Effector memory CD8-positive, alpha-beta T cell (primary cell): Measurements from ENCODE around the gene DDTL.
A peak's percentile ranks its signal among the peaks of the same experiment; 100 is the strongest.
"Not testable (repeated sequence)": the region's sequence is repeated elsewhere in the genome, so short reads cannot be mapped to it uniquely, and the experiment has no call there.

Source experiments
- ATAC-seq: fragments of 150-1000 bp; cut with Tn5 transposase; replicated peaks from 2 replicates; pipeline ENCODE4 v1.10.0; 2021; ENCODE audit warnings: mild to moderate bottlenecking, moderate library complexity
- DNase-seq, 3 experiments: peaks; one replicate each; pipeline ENCODE4 v3.0.0; 2021
- H3K27ac Mint-ChIP-seq, 2 donors: one replicate each; pipeline ENCODE4 v1.8.0; 2022; ENCODE audit warnings: mild to moderate bottlenecking in 2 of 2, mixed read lengths in 2 of 2, moderate library complexity in 2 of 2
- H3K27me3 Mint-ChIP-seq, 2 donors: one replicate each; pipeline ENCODE4 v1.8.0; 2022; ENCODE audit warnings: mixed read lengths in 2 of 2
- H3K36me3 Mint-ChIP-seq: one replicate; pipeline ENCODE4 v1.8.0; 2022; ENCODE audit warnings: mild to moderate bottlenecking, moderate library complexity, mixed read lengths; ENCODE audit not compliant: insufficient read depth
- H3K4me1 Mint-ChIP-seq, 2 donors: one replicate each; pipeline ENCODE4 v1.8.0; 2022; ENCODE audit warnings: low read depth in 2 of 2, mixed read lengths in 2 of 2
- H3K4me3 Mint-ChIP-seq, 2 donors: one replicate each; pipeline ENCODE4 v1.8.0; 2022; ENCODE audit warnings: mild to moderate bottlenecking in 2 of 2, mixed read lengths in 2 of 2, moderate library complexity in 2 of 2
- H3K9me3 Mint-ChIP-seq, 2 donors: one replicate each; pipeline ENCODE4 v1.8.0; 2022; ENCODE audit warnings: mixed read lengths in 2 of 2
- total RNA-seq, 9 experiments: gene quantifications; one replicate each; lab custom pipeline; 2026; lab: John Stamatoyannopoulos, UW

DDTL gene
- total RNA-seq = 0 to 7.2 (median 1.5) reads per million in 9 experiments

GRCh38 chr22:23966568-23966967 is at the start of gene DDTL:
Gene DDTL, plus strand, starts transcription at chr22:23966888. Its CDS starts 27 bp downstream, at chr22:23966915.
- not testable (repeated sequence) for H3K9me3 Mint-ChIP-seq, H3K27ac Mint-ChIP-seq, H3K27me3 Mint-ChIP-seq, DNase-seq, H3K4me3 Mint-ChIP-seq
- peak; percentile 95 for ATAC-seq
- H3K4me1 Mint-ChIP-seq = peaks cover 16 to 21% of the 10 kb centered on the region in 2 donors
- peaks cover 20% of the 10 kb centered on the region for H3K36me3 Mint-ChIP-seq

DNA sequence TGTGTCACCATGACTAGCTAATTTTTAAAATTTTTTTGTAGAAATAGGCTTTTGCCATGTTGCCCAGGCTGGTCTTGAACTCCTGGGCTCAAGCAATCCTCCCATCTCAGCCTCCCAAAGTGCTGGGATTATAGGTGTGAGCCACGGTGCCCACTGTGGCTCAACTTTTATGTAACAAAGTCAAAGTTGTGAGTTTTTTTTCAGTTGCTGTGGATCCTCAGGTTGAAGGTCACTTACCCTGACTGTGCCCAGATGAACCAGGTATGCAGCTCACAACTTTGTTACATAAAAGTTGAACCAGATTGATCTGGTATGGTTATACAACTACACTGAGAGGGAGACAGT is 46.4 kb upstream of the DDTL start:
- H3K27me3 Mint-ChIP-seq, H3K27ac Mint-ChIP-seq, H3K4me1 Mint-ChIP-seq, DNase-seq, H3K36me3 Mint-ChIP-seq, H3K4me3 Mint-ChIP-seq, H3K9me3 Mint-ChIP-seq, ATAC-seq: not testable (repeated sequence)

GRCh38 chr22:23921586-23922201 is 45.0 kb upstream of the DDTL start:
- ATAC-seq, H3K27me3 Mint-ChIP-seq, H3K9me3 Mint-ChIP-seq, H3K4me3 Mint-ChIP-seq, DNase-seq, H3K4me1 Mint-ChIP-seq, H3K36me3 Mint-ChIP-seq, H3K27ac Mint-ChIP-seq: not testable (repeated sequence)

DNA sequence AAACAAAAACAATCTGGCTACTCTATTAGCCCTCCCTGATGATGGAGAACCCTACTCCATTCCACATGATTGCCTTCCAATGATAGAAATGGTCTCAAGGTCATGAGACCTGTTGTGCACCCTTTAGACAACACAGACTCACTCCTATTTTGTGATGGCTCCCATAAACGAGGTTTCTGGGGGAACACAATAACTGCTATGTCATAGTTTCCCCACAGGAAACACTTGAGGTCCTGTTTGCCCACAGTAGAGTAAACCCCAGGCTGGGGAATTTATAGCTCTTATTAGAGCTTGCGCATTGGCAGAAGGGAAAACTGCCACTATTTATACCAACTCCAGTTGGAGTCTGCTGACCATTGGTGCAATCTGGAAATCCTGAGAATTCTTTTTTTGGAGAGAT is 43.8 kb upstream of the DDTL start:
- Mint-ChIP-seq H3K36me3 (no peaks in the 10 kb centered on the region), H3K27me3 (peaks cover 0 to 16% of the 10 kb centered on the region in 2 donors), H3K27ac (no peak overlapping the region), H3K9me3 (peaks cover 4 to 8% of the 10 kb centered on the region in 2 donors), H3K4me3 (no peak overlapping the region), H3K4me1 (no peaks in the 10 kb centered on the region)
- no peak for DNase-seq
- ATAC-seq = no peak

DNA sequence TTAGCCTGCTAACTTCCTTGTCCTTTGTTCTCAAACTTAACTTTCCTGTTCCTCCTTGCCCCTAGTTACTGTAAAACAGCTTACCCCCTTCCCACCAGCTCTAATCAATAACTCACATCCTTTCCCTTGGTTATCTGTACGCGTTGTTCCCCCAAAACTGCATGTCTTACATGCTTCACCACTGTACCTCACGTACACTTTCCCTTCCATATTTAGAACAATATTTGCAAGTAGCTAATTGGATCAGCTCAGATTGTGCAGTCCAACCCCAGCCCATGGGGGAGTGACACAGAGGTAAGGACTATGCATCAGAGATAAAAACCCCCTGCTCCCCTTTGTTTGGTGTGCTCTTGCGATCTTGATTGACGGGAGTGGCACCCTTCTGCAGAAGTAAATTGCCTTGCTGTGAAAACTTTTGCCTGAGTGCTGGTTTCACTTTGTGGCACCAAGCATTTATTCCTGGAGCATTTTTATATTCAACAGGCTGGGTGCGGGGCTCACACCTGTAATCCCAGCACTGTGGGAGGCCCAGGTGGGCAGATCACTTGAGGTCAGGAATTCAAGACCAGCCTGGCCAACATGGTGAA is 41.6 kb upstream of the DDTL start:
- ATAC-seq (no peak), DNase-seq (no peak)
- Mint-ChIP-seq H3K36me3 (no peaks in the 10 kb centered on the region), H3K27ac (no peak overlapping the region), H3K27me3 (peaks cover 0 to 35% of the 10 kb centered on the region in 2 donors), H3K4me1 (no peaks in the 10 kb centered on the region), H3K4me3 (no peak overlapping the region), H3K9me3 (peaks cover 4 to 8% of the 10 kb centered on the region in 2 donors)

DNA sequence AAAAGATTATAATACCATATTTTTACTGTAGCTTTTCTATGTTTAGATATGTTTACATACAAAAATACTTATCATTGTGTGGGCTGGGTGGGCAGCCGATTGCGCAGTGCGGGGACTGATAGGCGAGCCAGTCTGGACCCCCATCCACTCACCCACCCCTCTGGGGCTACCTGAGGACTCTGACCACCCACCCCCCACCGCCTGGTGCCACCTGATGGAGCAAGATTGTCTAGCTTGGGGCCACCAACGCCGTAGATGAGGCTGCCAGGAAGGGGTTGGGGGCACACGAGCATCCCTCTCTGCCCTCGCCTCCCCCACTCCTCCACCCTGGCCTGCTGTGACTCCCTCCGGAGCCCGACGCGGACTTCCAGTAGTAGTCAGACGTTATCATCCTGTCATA is 40.1 kb upstream of the DDTL start:
- Mint-ChIP-seq H3K27ac (no peak overlapping the region), H3K4me1 (no peaks in the 10 kb centered on the region), H3K9me3 (peaks cover 6 to 8% of the 10 kb centered on the region in 2 donors), H3K27me3 (peaks cover 0 to 45% of the 10 kb centered on the region in 2 donors), H3K36me3 (no peaks in the 10 kb centered on the region), H3K4me3 (no peak overlapping the region)
- no peak for ATAC-seq
- DNase-seq = no peak

DNA sequence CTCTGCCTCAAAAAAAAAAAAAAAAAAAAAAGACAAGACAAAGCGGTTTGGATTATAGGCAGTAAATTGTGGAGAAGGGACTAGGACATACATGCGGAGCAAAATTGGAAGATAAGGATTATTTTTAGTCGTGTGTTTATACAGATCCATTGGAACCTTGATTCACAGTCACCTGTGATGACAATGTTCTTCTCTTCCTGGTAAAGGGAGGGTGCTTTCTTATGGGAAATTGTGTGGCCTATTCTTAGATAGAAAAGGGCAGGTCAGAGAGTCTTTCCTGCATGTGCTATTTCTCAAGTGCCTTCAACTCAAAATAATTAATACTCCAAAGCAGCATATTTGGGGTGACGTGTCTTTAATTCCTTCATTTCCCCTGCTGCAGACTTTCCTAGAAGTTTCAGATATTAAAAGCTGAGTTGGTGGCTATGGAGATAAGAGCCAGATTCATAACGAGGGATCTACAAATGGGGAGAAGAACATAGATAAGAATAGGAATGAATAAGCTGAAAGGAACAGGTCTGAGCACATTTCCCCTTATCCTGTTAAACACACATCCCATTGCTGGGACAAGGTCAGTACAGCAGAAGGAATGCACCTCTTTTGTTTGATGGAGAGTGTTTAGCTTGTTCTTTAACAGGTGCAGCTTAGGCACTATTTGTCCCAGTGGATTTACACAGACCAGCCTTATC is 28.2 kb upstream of the DDTL start:
- no peak overlapping the region for H3K27ac Mint-ChIP-seq
- ATAC-seq = no peak
- H3K4me1 Mint-ChIP-seq = no peaks in the 10 kb centered on the region
- no peaks in the 10 kb centered on the region for H3K9me3 Mint-ChIP-seq
- H3K36me3 Mint-ChIP-seq = no peaks in the 10 kb centered on the region
- peaks cover 0 to 7% of the 10 kb centered on the region in 2 donors for H3K27me3 Mint-ChIP-seq
- DNase-seq = no peak
- H3K4me3 Mint-ChIP-seq = no peak overlapping the region

- Mint-ChIP-seq H3K27me3 (peaks cover 0 to 7% of the 10 kb centered on the region in 2 donors), H3K9me3 (no peaks in the 10 kb centered on the region), H3K36me3 (no peaks in the 10 kb centered on the region), H3K4me3 (no peak overlapping the region), H3K27ac (no peak overlapping the region), H3K4me1 (no peaks in the 10 kb centered on the region)
- ATAC-seq = no peak
- no peak for DNase-seq
These were observed 27.7 kb upstream of the DDTL start for GRCh38 chr22:23939017-23939357.

GRCh38 chr22:23940166-23940565 is 26.5 kb upstream of the DDTL start:
- H3K27me3 Mint-ChIP-seq, H3K36me3 Mint-ChIP-seq, ATAC-seq, DNase-seq, H3K4me1 Mint-ChIP-seq, H3K4me3 Mint-ChIP-seq, H3K9me3 Mint-ChIP-seq, H3K27ac Mint-ChIP-seq: not testable (repeated sequence)

- H3K27me3 Mint-ChIP-seq, H3K4me1 Mint-ChIP-seq, H3K9me3 Mint-ChIP-seq, H3K27ac Mint-ChIP-seq, H3K36me3 Mint-ChIP-seq, ATAC-seq, DNase-seq, H3K4me3 Mint-ChIP-seq: not testable (repeated sequence)
These were observed 19.3 kb upstream of the DDTL start for GRCh38 chr22:23947391-23947790.

DNA sequence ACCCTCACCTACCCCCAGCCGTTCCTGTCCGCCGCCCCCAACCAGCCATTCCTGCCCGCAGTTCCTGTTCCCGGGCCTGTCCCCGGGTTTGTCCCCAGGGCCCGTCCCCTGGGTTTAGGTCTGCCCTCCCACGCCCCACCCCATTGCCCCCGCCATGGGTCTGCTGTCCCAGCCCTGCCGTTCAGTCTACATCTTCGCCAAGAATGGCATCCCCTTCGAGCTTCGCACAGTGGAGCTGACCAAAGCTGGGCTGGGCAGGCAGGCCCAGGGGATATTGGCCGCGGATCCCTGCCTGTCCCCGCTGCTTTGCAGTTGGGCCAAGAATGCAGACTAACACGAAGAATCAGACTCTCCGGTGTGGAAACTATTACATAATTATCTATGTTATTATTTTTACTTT is 16.9 kb upstream of the DDTL start:
- H3K27me3 Mint-ChIP-seq, H3K9me3 Mint-ChIP-seq, ATAC-seq, H3K4me3 Mint-ChIP-seq, DNase-seq, H3K4me1 Mint-ChIP-seq, H3K36me3 Mint-ChIP-seq, H3K27ac Mint-ChIP-seq: not testable (repeated sequence)

- not testable (repeated sequence) for ATAC-seq
These were observed 15.3 kb upstream of the DDTL start for GRCh38 chr22:23951383-23951782.

DNA sequence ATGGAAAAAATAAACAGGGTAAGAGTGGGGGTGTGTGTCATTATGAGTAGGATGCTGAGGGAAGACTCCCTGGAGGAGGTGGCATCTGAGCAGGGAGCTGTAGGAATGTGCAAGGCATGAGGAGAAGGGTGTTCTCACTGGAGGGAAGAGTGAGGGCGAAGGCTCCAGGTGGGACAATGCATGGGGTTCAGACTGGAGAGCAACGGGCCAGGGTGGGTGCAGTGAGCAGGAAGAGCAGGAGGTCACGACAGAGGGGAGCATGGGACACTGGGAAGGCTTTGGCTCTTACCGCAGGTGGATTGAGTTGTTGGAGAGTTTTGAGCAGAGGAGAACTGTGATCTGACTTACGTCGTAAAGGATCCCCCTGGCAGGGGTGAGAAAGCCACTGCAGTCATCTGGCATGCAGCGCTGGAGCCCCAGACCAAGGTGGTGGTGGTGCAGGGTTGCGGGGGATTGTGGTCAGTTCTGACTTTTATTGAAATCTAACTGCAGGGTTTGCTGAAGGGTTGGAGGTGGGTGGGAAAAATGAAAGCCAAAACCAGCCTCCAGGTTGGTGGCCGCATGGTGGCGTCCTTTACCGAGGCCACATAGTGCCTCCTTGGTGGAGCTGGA is 13.8 kb upstream of the DDTL start:
- H3K4me1 Mint-ChIP-seq, DNase-seq, H3K27me3 Mint-ChIP-seq, ATAC-seq, H3K9me3 Mint-ChIP-seq, H3K27ac Mint-ChIP-seq, H3K36me3 Mint-ChIP-seq, H3K4me3 Mint-ChIP-seq: not testable (repeated sequence)

More at GRCh38 chr22:23951383-23951782, 15.3 kb upstream of the DDTL start:
- H3K27ac Mint-ChIP-seq, H3K4me3 Mint-ChIP-seq, H3K9me3 Mint-ChIP-seq, H3K36me3 Mint-ChIP-seq, H3K4me1 Mint-ChIP-seq, DNase-seq, H3K27me3 Mint-ChIP-seq: not testable (repeated sequence)

DNA sequence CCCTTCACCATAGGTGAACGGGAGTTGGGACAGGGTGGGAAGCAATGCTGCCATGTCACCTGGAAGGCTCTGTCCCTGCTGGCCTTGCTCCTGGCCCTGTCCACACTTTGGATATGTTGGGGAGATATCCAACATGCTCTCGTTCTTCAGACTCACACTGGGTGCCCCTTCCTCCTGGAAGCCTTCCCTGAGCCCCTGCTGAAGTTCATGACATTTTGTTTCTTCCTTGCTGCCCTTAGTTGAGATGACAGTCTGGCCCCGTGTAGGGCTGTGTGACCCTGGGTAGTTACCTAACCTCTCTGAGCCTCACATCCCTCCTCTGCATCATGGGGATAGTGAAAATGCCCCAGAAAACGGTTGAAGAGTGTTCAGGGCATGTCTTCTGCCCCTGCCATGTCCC is 13.2 kb upstream of the DDTL start:
- not testable (repeated sequence) for H3K9me3 Mint-ChIP-seq, H3K4me1 Mint-ChIP-seq, H3K4me3 Mint-ChIP-seq, H3K27ac Mint-ChIP-seq, ATAC-seq, H3K27me3 Mint-ChIP-seq, DNase-seq, H3K36me3 Mint-ChIP-seq
